ENCODE results near the gene GCN1.

The GCN1 gene

DNA sequence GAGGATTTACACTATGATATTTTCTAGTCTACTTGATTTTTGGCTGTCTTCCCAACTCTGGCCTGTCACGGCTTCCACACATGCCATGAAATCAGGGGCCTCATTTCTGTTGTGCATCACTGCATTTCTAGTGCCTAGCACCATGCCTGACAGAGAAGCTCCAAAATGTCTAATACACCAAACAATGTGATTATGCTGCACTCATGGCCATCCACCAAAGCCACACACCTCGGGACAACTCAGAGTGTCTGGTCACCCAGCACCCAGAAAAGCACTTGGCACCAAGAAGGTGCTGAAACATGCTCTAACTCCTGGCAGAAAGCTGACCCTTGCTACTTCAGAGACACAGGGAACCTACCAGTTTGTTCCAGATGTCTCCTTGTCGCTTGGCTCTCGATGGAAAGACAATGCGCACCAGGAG lies 11.3 kb downstream of the GCN1 start:
- no peak for DNase-seq (ENCODE audit: low read depth)

DNA sequence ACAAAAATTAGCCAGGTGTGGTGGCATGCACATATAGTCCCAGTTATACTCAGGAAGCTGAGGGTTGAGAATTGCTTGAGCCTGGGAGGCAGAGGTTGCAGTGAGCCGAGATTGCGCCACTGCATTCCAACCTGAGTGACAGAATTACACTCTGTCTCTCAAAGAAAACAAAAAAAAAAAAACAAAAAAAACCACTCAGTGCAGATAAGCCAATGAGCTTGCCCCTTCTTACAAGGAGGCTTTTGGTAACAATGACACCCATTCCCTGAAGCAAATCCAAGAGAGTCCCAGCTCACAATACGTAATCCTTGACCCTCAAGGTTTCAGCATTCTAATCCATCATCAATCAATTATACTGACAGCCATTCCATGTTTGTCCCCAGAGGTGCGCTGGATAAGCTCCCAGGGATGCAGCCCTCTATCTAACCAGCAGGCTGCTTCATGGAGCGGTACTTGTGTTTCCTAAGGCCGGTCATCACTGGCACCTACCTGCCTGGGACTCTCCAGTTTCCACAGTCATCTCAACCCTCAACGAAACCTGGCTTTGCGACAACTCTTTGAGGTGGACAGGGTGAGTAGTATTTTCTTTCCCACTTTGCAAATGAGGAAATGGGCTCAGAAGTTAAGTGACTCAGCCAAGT lies 12.4 kb downstream of the GCN1 start:
- no peak for DNase-seq (ENCODE audit: low read depth)

DNA sequence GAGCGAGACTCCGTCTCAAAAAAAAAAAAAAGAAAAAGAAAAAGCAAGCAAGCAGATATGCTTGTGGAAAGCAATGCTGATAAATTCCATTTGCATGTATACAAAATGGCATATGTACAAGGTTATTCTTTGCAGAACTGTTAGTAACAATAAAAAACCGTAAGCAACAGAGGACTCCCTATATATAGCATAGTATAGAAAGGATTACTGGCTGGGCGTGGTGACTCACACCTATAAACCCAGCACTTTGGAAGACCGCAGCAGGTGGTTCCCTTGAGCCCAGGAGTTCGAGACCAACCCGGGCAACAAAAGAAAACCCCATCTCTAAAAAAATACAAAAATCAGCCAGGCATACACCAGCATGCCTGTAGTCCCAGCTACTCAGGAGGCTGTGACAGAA lies 13.5 kb downstream of the GCN1 start:
- no peak for DNase-seq (ENCODE audit: low read depth)

DNA sequence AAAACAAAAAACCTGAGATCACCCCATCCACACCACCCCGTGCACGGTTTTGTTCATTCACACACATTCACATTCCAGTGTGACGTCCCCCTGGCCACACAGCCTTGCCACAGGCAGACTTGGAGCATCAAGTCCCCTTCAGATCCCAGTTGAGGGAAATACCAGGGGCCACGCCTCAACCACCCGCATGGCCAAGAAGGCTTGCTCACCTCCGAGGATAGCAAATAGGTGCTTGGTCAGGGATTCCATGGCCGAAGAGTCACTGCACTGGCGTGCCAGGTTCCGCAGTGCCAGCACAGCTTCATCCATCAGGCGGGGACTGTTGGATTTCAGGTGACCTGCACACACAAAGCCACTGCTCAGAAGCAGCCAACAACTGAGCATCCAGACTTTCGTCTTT lies 19.0 kb downstream of the GCN1 start:
- DNase-seq (ENCODE audit: low read depth) = no peak

DNA sequence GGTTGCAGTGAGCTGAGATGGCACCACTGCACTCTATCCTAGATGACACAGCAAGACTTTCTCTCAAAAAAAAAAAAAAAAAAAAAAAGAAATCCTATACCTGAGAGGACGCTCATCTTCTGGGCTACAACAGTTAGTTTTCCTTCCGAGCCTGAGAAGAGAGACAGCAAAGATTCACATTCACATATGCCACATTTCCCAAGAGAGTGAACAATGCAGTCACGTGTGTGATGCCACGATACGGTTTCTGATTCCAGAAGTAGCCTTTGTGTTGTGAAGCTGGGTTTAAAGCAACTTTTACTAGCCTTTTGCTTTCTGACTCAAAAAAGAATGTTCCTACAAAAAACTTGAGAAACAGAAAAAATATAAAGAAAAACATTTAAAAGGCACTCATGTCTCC lies 19.5 kb downstream of the GCN1 start:
- no peak for DNase-seq (ENCODE audit: low read depth)

DNA sequence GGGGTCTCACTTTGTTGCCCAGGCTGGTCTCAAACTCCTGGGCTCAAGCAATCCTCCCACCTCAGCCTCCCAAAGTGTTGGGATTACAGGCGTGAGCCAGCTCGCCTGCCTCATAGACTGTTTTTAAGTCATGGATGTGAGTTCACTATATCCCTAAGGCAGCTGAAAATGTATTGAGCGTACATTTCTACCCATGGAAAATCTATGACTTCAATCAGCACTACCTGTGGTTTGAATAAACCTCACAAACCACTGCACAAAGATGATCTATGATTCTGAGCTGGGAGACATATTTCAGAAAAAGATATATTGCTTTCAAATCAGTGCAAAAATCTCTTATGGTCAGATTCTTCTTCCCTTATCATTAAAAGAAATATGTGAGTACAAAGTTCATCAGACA lies 22.5 kb downstream of the GCN1 start:
- DNase-seq (ENCODE audit: low read depth) = no peak

DNA sequence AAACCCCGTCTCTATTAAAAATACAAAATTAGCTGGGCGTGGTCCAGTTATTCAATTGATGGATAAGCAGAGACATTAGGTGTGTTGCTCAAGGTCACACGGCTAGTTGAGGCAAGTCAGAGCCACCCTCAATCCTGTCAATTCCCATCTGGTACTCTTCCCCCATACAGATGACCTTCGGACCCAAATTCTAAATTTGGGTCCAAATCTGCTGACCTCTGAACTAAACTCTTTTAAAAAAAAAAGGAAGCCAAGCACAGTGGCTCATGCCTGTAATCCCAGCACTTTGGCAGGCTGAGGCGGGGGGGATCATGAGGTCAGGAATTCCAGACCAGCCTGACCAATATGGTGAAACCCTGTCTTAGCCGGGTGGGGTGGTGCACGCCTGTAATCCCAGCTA lies 23.9 kb downstream of the GCN1 start:
- DNase-seq (ENCODE audit: low read depth) = no peak

DNA sequence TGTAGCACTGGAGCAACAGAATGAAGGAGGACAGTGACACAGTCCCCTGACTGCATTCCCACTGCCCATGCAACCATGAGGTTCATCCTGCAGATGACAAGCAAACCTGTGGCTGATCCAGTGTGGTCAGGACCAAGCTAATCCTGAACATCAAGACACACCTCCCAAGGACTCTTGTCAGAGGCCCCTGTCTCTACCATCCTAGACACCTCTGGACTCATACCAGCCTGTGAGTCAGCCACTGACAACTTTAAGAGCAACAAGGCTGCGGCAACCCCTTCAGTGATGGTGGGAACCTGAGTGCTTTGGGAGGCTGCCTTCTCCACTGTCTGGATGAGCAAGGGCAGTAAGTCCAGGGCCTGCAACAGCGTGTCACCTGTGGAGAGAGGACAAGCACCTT lies 24.6 kb downstream of the GCN1 start:
- no peak for DNase-seq (ENCODE audit: low read depth)

DNA sequence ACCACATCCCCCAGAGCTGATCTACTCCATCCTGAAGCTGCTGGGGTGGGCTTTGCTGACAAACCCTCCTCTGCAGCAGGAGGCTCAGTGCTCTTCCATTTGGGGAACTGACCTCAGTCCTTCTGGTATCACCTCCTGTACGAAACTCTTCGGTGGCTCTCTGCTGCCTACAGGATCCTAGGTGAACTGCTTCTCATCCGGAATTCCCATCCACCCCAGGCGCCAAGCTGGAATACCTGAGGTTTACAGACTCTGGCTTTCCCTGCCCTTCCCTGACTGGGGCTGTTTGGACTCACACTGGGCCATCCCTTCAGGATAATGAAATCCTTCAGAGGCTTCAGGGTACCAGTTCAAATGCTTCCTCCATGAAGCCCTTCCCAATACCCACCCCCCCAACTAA lies 26.2 kb downstream of the GCN1 start:
- no peak for DNase-seq (ENCODE audit: low read depth)

DNA sequence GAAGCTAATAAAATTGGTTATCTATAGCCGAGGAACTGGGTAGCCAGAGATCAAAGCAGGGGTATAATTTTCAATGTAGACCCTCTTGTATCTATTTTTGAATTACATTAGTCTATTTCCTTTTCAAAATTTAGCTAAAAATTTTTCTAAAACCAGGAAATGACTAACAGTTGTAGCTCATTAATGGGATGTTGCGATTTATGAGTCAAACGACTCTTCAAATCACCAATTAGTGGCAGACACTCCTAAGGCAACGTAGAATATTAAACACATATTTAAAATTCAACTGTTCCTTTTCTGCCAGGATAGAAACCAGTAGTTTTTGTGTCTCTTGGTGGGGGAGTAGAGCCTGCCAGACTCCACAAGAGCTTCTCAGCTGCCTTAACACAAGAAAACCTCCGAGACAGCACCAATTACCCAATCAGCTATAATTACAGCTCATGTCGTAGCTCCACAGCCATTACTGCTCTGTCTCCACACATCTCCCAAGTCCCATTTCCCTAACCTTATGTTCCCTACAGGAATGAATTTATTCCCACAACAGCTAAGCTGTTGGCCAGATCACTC lies 26.9 kb downstream of the GCN1 start:
- no peak for DNase-seq (ENCODE audit: low read depth)

DNA sequence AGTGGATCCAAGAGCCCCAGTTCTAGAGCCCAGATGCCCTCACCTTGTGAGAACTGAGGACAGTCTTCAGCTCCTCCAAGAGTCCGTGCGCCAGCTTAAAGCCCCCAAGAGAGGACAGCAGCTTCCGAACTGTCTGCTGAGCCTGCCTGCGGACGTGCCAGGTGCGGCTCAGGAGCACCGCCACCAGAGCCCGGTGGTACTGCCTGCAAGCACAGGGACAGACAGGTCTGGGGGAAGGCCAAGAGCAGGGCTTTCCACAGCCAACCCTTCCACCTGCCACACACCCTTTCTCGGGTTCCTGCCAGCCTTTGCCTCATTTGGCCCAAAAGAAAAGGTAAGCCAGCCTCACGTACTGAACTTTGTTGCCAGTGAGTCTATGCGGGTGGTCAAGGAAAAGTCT lies 30.2 kb downstream of the GCN1 start:
- DNase-seq (ENCODE audit: low read depth) = no peak

DNA sequence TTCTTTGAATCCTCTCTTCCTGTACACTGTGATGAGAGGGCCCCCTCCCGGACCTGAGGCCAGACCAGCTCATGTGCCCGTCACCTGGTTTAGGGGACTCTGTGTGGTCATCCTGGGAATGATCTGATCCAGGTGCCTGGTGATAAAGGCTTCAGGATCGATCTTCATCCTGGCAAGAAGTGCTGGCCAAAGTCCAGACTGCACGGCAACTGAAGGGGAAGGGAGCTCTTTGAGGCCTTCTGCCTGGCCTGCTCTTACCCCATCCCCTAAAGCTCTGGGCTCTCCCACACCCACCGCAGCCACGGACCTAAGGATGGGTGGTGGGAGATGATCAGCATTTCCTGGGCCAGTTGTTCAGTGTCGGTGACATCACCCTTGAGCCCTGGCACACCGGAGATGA lies 31.8 kb downstream of the GCN1 start:
- no peak for DNase-seq (ENCODE audit: low read depth)

DNA sequence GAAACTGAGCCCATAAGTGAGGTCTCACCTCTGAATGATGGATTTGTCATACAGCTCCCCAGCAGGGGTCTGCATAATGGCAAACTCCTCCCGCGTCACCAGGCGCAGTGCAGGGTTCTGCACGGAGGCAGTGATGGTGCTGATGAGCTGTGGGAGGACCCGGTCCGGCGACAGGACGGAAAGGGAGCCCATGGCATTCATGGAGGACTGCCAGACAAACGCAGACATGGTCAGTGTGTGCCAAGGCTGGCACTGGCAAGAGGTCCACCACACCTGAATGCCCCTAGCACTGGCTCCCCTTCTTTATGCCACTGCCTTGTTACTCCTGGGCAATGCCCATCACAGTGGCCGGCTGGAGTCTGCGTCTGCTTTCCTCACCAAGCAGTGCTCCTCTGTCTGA lies 32.7 kb downstream of the GCN1 start:
- DNase-seq (ENCODE audit: low read depth) = no peak

DNA sequence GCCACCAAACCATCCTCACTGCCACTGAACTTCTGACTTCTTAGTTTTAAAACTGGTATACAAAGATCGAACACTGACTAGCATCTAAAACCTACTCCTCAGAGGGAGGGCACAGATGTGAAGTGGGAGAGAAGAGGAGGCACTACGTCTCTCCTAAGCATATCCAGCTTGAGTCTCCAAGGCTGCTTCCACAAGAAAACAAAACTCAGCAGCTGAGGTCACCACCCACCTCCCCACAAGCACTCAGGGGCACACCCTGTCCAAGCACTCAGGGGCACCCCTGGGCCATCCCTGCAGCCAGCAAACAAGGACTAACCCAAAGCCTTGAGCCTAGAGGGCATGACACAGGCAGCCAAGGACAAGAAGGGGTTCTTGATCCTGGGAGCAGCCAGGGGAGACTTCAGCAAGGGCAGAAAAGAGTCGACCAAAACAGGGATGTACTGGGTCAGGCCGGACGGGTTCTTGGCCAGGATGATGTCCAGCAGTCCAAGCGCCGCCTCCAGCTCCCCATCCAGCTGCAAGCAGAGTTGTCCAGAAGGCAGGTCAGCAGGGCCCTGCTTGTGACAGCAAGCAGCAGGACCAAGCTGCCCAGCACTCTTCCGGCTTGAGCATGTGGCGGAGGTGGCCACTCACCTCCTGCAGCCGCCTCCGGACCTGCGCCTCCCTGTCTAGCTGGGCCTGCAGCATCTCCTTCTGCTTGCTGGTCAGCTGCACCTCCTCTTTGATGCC lies 34.8 kb downstream of the GCN1 start:
- DNase-seq (ENCODE audit: low read depth) = no peak

DNA sequence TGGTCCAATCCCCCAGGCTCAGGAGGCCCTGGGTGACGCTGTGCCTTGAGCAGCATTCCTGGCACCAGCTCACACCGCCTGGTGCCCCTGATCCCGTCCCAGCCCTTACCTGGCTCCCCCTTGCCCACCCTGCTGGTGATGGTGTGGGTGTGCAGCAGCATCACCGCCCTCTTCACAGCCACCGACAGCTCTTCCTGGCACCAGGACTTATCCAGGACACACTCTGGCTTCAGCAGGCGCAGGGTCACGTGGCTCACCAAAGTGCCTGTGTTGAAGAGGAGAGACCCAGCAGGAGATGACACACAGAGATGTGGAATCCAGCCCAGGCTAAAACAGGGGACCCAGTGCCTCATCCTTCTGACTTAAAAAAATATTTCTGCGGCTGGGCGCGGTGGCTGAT lies 36.2 kb downstream of the GCN1 start:
- no peak for DNase-seq (ENCODE audit: low read depth)

DNA sequence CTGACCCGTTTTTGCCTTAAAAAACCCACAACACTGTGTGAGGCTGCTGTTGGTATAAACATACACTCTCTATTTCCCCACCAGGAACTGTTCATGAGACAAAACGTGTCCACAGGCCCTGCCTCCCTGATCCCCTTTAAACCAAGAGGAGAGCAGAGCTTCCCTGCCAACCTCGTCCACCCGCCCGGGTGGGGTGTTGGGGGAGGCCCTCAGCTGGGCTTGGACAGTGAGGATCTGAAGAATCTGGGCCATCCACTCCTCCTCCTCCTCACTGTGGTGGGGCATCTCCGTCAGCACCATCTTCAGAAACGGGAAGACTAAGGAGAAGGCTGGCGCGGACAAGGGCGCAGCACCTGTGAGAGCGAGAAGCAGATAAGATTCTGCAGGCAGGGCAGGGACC lies 36.8 kb downstream of the GCN1 start:
- no peak for DNase-seq (ENCODE audit: low read depth)

DNA sequence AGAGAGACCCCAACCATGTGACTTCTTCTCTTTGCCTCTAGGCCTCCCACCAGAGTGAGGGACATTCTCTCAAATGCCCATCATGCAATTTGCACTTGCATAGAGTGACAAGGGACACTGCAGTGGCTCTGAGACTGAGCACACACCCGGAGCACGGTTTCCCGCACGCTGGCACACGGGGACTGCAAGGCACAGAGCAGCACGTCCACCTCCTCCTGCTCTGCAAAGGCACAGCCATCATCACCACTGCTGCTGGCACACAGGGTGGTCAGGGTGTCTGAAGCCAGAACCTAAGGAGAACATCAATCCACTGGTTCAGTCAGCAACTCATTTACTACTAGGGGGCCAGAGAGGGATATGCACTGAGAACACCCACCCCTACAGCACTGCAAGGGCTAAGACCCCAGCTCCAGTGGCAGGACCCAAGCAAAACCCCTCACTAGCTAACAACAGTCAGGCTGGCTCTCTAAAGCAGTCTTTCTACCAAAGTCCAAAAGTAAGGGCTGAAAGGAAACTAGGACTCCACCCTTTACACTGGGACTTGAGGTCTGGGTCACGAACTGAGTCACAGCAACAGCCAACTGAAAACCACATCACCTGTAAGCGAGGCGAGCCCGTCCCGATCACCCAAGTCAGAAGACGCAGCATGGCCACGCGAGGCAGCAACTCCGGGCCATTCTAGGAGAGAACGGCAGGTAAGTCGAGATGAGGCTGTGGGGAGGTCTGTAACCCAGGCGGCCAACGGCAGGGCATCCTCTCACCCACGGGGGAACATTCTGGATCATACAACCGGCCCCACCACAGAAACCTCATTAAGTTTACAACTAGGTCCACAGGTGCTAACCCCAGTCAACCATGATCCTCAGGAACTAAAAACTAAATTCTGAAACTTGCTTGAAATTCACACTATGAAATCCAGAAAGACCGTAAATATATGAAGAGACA lies 37.9 kb downstream of the GCN1 start:
- no peak for DNase-seq (ENCODE audit: low read depth)

DNA sequence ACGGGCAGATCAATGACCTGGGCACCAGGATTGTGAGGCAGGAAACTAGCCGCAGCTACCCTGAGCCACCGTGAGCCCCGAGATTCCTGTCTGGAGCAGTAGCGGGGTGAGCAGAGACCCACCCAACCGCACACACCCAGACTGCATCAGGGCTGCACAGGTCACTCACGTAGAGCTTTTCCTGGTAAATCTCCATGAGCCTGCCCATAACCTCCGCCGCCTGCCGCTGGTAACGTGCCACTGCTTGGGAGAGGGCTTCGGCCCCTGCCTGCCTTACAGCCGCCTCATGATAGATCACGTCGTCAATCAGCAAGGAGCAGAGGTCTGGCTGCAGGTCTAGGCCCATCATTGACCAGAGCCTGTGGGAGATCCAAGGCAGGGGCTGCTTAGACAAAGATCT lies 39.4 kb downstream of the GCN1 start:
- no peak for DNase-seq (ENCODE audit: low read depth)

DNA sequence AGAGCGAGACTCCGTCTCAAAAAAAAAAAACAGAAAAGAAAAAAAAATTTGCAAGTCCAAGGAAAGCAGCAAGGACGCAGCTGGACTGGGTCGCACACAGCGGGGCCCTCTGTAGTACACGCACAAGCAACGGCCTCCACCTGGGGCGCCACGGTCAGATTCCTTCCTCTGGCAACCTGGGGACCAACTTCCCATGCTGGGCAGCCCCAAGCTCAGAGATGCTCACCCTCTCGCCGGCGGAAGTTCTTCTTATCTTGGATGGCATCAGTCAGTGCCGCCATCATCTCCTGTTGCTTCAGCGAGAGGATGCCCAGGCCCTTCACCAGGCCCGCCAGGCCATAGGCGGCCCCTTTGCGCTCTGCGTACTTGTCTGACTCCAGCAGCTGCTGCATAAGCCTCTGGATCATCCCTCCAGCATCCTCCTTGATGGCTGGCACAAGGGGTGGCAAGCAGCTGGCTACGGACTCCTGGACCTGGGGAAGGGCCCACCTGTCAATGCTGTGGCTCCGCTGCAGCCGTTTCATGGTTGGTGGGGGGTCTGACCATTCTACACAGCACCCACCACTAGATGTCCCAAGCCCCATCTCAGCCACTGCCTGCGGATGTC lies 43.5 kb downstream of the GCN1 start:
- DNase-seq (ENCODE audit: low read depth) = no peak

DNA sequence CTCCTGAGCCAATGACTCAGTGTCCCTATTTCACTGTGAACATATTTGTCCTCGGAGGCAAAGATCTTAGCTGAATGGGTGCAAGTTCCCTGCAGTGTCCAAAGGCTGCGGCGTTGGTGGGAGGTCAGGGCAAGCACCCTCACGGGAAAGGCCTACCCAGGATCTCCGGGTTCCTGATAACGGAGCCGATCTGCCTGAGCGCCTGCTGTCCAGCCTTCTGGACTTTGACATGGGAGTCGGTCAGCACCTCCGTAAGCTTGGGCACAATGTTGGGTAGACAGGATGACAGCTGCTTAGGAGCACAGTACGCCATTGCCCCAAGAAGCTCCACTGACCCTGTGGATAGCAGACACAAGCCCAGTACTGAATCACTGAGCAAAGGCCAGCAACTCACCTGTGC lies 46.5 kb downstream of the GCN1 start:
- no peak for DNase-seq (ENCODE audit: low read depth)

DNA sequence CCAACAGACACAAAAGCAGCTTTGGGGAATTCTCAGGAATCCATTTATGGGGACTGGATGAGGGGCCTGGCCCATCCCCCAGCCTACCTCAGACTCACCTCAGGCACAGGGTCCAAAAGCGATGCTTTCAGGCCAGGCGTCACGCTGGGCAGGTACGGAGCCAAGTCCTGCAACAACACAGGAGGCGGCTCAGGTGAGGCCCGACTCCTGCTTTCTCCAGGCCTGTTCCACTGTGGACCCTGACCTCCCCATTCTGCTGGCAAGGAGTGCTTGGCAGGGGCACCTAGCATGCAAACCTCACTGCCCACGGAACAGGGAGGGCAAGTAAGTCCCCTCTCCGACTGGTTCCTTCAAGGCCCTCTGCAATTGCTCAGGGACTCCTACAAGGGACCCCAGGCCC lies 49.4 kb downstream of the GCN1 start:
- no peak for DNase-seq (ENCODE audit: low read depth)

DNA sequence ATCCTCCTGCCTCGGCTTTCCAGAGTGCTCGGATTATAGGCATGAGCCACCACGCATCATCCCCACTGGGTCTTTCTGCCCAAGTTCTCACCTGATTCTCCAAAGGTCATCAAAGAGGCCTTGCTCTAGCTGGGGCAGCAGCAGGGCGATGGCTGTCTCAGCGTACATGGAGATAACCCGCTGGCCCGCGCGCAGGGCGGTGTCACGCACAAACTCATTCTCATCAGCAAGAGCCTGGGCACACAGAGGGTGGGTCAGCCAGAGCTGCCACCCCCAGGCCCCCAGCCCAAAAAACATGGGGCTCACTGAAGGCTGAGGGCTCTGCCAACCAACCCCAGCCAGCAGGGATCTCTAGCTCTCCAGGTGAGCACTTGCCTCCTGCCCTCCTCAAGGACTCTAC lies 50.3 kb downstream of the GCN1 start:
- DNase-seq (ENCODE audit: low read depth) = no peak

Measured in stimulated activated CD8-positive, alpha-beta memory T cell treated with anti-CD3 and anti-CD28 coated beads, Interleukin-12 subunit alpha, Interleukin-12 subunit beta, amount 100 ng/mL, for 4 hours (primary cell).